ENCODE results near the gene PROSER2. TPM values are rescaled to one million over a fixed set of nuclear protein-coding genes. Genes with fewer than 3 reads are reported as not detected.

Gene PROSER2
- total and polyA plus RNA-seq, 2 of the 13 experiments (the other 11 are each of a cell fraction or from before 2014, with no cell fraction given): 6.9 to 7.7 TPM

- TF ChIP-seq ZNF280D (CRISPR knock-in tag; IDR thresholded peaks at IDR 0.05) (no peak), ATAD3A (CRISPR knock-in tag; IDR thresholded peaks at IDR 0.05) (no peak), ZSCAN20 (CRISPR knock-in tag; IDR thresholded peaks at IDR 0.05; ENCODE audit: borderline replicate concordance) (0 out of 2 replicates have a peak, but pooled peaks have one; percentile 58), SAP130 (CRISPR knock-in tag; IDR thresholded peaks at IDR 0.05; ENCODE audit: low read depth) (no peak; the same call in 1 of the 2 replicates), ZNF589 (CRISPR knock-in tag; conservative IDR thresholded peaks at IDR 0.05) (no peak), KLF11 (CRISPR knock-in tag; IDR thresholded peaks at IDR 0.05) (no peak), ZNF367 (CRISPR knock-in tag; IDR thresholded peaks at IDR 0.05; ENCODE audit: borderline replicate concordance) (no peak), ZNF335 (CRISPR knock-in tag; IDR thresholded peaks at IDR 0.05) (no peak), TP53 (CRISPR knock-in tag; conservative IDR thresholded peaks at IDR 0.05) (no peak), ZSCAN22 (CRISPR knock-in tag; IDR thresholded peaks at IDR 0.05) (no peak), ZNF563 (CRISPR knock-in tag; IDR thresholded peaks at IDR 0.05) (peak; percentile 72; the same call in 1 of the 2 replicates), MXD1 (CRISPR knock-in tag; IDR thresholded peaks at IDR 0.05) (no peak), HNF1A (IDR thresholded peaks at IDR 0.05; ENCODE audit: low read depth) (no peak), HNF1A (CRISPR knock-in tag; IDR thresholded peaks at IDR 0.05; ENCODE audit: borderline replicate concordance) (no peak)
Observed at GRCh38 chr10:11823122-11823988, at the start of gene PROSER2 (continued).

All from HepG2 (cell line).